Ureter (tissue), 1 donor: ENCODE data around the gene ZNF438. TPM values are rescaled to one million over a fixed set of nuclear protein-coding genes. Genes with fewer than 3 reads are reported as not detected.
A peak's percentile ranks its signal among the peaks of the same experiment; 100 is the strongest.

Experiments used
- DNase-seq: peaks from one replicate; pipeline ENCODE4 v3.0.0-alpha.2; 2020; ENCODE audit warnings: low spot score
- total RNA-seq: library from RNA; stranded (reverse); gene quantifications from one replicate; pipeline ENCODE4 v1.2.4, GENCODE V29; 2023
- donor health status: DM: yes; HTN: yes; CAD: no.

ZNF438 gene
- total RNA-seq, 1 donor from 2014 or later = 11.2 TPM

DNA sequence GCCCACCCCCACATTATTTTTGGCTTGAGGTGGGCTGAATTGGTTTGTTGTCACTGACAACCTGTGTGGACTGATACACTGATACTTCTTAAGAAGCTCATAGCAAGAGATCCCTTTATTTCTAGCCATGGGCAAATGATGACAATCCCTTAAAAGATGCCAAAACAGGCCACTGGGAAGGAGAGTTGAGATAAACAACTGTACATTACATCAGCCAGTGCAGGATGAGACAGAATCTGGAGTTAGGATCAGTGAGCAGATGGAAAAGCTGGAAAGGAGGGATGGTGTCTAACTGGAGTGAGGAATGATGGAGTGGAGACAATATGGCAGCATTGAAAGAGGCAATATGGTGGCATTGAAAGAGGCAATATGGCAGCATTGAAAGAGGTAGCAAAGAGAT, 206.2 kb downstream of the ZNF438 start:
- DNase-seq = no peak

DNA sequence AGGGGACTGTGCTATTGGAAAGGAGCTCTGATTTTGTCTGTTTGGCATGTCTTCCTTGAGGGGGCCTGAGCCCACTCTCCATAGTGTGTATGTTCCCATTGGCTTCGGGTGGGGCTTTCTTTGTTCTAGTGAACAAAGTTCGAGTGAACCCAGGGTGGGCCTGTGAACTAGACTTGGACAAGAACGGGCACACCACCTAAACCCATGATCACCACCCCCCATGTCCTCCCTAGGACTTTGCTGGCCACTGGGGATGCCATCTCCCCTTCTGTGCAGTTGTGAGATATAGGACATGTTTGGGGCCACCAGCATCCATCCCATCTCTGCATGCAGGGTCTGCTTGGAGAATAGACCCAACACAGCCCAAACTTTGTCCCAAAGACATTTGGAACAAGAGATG, 206.6 kb downstream of the ZNF438 start:
- no peak for DNase-seq

DNA sequence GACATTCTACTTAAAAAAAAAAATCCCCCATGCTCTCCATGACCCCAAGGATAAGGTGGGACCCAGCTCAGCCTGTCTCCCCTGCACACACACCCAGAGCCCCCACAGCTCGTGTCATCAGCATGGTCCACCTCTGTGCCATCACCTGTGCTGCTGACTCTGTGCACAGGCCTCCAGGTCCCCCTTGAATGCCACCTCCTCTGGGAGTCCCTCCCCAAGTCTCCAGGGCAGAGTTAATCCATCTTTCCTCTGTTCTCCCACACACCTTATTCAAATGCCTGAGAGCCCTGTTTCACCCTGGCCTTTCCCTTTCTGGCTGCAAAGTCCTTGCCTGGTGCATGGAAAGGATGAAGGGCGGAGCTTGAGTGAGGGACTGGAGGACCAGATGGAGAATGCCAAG, 208.0 kb downstream of the ZNF438 start:
- DNase-seq = no peak

DNA sequence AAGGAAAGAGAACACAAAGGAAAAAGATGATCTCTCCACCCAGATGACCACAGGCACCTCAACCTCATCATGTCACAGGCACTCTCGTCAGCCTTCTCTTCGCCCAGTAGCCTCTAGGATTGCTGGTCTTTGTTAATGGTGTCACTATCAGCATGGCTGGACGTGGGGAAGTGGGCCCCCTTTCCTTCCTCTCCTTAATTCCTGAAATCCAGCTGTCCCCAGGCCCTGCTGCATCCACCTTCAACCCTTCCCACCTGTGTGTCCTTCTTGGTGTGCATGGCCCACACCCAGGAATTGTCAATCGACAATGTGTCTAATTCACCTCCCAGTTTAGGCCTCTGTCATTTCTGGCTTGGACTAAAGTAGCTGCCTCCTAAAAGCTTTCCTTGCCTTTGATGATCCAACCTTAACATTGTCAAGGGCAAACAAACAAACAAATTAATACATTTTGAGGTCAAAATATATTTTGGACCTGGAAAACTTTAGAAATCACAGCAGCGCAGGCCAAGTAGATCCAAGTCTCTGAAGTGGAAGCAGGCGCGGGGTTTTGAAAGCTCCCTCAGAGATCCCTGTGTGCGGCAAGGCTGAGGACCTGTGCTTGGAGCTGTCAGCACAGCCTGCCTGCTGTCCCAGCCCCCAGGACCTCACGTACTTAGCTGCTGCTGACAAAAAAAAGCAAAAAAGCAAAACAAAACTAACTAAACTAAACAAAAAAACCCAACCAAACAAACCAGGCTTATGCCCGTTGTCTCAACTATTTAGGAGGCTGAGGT, 208.8 kb downstream of the ZNF438 start:
- no peak for DNase-seq

DNA sequence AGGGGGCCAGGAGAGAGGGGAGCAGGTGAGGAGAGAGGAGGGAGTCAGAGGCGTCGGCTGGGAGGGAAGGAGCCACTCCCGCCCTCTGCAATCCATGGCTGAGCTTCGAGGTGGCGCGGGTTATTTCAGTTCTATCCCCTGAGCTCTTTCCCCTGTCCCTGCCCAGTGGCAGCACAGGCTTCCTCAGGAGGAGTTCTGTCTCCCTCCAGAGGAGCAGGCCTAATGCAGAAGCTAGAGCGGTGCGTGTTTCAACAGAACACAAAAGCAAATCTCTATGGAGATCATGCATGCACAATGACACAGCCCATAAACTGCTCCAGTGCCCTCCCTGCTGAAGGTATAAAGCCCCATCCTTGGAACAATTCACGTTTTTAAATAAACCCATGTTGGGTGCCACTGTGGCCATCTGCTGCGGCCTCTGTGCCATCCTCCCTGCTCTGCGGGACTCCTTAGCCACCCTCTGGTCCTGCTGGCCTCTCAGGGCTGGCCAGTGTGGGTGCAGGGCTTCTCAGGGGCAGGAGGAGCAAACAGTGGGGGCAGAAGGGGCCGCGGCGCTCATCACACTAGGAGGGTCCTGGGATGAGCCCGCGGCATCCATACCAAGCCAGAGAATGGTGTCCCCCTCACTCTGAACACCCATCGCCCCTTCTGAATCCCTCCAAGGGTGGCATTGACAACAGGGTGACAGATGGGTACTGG, 209.5 kb downstream of the ZNF438 start:
- peak; percentile 70 for DNase-seq

DNA sequence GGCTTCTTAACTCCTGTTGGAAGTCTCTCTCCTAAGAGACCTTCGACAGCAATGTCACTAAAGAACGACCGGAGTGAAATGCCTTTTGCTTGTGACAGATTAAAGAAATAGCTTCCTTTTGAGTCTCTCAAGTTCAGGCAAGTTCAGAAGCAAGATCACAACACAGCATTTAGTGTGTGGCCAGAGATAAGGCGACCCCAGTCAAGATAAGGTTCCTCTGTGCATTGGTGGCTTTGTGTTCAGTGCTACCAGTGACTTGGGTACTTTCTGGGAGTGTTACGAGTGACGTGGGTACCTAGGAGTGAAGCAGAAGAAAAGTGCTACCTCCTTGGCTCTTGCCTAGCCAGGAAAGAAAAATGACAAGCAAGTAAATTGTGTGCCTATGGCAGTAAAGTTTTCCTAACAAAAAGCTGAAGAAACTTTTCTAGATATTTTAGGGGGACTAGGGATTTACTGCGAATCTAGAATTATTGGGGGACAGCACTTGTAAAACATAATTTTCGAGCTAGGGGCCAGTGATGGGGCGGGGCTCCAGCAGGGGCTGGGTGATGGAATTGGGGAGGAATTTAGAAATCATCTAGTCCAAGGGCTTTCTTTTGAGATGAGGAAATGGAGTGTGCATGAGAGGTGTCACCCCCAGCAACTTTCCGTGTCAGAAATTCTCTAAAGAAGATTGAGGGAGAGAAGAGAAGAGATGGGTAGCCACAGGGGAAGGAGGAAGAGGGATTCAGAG, 210.2 kb downstream of the ZNF438 start:
- DNase-seq = no peak

DNA sequence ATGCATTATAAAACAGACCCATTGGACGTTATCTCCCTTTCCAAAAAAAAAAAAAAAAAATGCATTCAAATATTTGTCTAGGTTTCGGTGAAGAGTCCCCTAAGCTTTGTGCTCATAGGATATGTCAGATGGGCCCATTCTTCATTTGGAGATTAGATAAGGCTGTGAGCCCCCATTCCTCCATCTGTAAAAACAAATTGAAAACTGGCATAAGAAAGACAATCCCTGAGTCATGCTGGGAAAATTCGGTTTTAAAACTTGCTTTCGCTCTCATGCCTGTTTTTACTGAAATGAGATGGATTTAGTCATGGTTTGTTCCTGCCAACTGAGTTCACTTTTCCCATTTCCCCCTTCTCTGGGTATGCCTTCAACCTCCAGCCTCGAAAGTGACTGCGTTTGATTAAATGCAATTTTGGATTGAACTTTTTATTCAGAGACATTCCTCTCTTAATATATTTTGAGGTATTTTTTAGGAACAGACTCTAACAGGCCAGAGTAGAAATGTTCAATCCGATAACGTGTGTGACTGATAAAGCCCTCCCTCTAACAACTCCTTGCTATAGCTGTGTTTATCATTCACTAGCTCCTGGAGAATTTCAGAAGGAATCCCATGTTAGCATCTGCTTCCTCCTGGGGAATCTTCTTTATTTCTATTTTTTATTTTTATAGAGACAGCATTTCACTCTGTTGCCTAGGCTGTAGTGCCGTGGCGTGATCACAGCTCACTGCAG, 211.2 kb downstream of the ZNF438 start:
- no peak for DNase-seq

DNA sequence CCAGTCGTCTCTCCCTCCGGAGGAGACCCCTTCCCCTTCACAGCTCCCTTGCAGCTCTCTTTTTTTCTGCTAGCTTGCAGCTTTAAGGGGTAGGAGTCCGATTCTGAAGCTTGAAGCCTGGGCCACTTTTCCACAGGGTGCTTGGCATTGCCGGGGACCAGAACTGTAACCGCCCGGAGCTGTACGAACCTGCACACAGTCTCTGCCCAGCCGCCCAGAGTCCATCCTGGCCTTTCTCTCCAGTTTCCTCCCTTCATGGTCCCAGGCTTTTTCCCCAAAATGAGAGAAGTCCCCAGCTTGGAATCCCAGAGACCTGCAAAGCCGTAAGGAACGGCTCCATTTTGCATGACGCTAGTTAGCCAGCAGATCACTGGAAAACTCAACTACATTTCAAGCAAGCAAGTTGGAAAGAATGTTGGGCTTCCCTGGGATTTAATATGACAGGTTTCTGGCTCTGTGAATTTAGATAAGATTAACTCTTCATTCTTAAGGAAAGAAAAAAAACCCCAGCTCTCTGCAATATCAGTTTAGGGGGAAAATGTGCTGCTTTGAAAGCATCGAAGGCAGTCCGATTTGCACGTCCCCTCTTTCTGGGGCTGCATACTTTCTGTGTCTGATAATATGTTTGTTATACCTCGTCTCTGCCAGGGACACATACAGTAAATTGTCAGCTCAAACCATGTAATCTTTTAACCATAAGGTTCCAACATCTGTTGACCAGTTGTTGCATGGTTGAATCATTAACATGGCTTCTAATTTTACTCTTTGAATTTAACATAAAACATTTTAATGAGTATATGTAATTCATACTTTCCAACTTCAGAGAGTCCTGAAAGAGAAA, 212.1 kb downstream of the ZNF438 start:
- no peak for DNase-seq

DNA sequence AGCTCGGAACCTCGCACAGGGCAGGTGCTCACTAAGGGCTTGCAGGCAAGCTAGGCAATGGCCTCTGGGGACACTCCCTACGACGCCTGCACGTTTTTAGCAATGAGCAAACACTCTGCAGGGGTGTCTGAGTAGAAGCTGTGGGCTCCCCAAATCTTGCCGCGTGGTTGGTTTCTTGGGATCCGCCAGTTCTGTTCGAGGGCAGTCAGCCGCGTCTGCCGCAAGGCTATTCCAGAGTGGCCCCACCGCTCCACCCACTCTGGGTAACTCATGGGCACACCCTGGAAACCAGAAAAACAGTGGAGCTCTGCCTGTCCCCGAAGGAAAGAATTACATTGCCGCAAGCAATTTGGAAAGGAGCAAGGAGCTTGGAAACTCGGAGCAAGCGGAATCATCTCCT, 212.8 kb downstream of the ZNF438 start:
- DNase-seq = no peak

DNA sequence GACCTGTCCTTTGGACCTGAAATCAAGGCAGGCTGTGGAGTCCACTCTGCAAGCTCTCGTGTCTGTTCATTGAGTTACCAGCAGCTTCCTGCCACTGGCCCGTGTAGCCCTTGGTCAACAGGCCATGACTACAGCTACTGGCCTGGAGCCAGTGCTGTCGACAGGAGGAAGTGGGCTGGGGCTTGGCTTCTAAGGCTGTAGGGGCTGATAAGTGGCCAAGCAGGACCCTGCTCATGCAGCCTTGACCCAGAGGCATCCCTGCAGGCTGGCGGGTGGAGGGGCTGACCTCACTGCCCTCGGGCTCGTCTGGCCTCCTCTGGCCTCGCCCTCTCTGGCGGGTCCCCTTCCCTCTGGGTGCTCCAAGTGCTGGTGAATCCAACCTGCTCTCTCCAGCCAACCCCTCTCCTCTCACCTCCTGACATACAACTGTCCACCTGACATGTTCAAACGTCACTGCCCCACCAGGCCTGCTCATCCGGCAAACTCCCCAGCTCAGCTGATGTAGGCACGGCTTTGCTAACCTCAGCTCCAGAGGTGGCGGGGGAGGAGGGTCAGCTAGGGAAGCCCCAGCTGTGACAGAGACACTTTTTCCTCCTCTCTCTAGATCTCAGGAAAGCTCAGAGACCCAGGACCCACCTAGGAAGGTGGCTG, 213.5 kb downstream of the ZNF438 start:
- DNase-seq = no peak

DNA sequence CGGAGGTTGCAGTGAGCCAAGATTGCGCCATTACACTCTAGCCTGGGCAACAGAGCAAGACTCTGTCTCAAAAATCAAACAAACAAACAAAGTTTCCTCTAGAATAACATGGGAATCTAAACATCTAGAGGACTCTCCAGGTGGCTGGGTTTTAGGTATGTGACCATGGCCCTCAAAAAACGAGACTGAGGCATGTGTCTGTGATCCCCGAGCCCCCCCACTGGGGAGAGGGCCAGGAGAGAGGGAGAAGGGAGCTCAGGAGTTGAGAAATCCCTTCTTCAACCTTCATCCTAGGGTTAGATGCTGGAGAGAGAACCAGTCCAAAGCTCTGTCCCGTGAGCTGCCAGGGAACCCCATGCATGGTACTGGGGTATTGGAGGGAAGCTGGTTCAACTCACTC, 214.1 kb downstream of the ZNF438 start:
- DNase-seq = no peak

DNA sequence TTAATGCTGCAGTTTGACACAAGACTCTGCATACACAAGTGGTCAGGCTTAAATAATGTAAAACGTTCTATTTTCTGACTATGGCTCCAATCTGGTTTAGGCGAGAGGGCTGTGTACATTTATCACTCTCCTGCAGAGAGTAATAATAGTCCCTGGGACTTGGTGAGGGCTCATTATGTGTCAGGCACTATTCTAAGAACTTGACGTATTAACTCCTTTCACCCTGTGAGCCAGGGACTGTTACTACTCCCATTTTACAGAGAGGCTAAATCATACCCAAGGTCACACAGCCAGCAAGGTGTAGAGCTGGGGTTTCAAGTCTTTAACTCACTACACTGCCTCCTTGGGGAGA, 214.9 kb downstream of the ZNF438 start:
- DNase-seq = no peak

DNA sequence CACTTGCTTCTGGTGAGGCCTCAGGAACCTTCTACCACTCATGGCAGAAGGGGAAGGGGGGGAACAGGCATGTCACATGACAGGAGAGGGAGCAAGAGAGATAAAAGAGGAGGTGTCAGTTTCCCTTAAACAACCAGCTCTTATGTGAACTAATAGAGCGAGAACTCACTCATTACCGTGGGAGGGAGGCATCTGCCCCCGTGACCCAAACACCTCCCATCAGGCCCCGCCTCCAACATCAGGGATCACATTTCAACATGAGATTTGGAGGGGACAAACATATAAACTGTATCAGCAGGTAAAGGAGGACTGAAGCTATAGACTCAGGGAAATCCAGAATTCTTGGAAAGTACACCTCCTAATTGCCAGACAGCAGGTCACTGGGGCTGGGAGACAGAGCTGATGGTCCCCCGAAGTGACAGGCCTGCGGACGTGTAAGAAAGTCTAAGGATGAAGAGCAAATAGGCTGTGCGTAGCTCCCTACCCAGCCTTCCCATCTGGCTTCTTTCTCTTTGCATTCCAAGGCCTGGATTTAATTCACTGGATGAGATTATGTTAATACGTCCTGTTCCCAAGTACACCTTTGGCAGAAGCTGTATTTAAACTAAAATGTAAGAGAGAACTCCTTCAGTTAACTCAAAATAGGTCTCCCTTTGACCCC, 215.4 kb downstream of the ZNF438 start:
- no peak for DNase-seq

DNA sequence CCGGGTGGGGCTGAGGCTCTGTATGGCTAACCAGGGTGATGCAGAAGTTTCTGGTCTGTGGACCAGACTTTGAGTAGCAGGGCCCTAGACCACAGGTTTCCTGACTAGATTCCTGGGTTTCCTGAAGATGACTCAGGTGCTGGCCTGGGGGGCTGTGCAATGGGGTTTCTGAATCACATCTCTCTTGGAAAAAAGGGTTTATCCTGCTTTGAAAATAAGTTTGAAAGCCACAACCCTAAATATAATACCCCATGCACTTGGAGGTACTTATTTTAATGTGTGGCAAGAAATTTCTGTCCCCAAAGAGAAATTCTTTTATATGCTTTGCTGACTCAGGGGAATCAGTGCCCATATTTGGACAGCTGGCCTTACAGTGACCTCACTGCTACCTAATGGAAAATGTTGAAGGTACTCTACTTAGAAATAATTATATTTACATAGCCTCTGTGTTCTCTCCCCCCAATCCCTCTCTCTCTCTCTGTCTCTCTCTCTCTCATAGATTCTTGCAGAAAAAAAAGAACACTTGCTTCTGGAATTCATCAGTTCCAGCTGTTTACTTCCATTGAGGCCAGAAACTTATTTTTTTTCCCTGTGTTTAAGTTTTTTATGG, 217.7 kb downstream of the ZNF438 start:
- no peak for DNase-seq

DNA sequence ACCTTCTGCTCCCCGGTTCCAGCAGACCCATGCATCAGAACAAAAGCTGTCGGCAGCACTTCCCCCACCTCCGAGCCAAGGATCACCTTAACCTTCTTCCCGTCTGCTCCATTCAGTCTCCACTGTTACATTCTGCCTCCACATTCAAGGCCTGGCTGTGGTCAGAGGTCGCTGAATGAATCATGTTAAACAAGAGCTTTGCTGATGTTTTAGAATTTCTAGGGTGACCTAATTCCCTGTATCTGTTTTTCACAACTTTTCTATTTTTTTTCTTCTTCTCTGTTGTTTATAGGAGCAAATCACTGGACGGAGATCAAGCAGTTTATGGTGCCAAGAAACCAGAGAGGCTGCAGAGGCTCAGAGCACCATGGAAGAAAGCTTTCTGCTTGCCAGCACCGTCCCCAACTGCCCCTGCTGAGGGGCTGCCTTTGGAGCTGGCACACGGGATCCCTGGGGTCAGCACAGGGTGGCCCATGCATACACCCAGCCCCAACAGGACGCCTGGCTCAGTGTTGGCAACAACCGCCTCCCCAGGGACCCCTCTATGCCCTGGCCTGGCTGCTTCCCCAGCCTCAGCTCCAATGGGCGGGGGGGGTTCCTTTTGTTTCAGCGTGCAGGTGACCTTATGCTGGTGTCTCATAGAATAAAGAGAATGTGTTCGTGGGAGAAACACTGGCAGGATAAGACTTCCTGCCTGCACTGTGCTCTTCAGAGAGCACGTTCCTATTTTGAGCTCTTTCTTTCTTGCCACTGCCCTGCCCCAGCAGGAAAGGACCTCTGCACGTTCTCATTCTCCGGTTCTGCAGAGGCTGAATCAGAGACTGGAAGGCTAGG, 219.4 kb downstream of the ZNF438 start:
- peak; percentile 71 for DNase-seq

DNA sequence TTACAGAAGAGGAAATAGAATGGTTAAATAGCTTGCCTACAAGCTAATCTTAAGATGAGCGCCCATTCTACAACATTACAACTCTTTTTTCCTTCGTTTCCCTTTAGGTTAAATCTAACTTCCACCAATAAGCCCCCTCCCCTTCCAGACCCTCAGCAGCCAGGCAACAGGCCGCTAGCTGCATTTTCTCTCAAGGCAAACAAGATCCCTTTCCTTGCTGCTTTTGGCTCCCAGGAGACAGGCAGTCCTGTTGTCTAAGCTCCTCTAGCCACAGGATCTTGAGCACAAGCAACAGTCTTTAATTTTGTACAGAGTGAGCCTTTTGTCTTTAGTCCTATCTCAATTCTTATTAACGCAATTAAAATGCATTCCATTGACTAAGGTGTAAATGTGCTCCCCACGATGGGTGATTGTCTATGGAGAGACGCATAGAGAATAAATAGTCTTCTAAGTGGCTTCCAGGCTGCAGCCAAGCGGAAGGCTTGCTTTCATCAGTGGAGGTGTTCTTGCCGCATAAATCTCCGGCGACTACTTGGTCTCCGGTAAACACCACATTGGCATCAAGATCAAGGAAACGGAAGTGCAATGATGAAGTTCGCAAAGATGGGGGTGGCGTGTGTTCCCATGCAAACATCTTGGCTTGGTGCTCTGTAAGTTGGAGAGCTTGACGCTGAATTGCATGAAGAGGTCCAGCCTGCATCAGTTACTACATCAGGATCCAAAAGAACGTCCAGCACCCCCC, 220.2 kb downstream of the ZNF438 start:
- no peak for DNase-seq

DNA sequence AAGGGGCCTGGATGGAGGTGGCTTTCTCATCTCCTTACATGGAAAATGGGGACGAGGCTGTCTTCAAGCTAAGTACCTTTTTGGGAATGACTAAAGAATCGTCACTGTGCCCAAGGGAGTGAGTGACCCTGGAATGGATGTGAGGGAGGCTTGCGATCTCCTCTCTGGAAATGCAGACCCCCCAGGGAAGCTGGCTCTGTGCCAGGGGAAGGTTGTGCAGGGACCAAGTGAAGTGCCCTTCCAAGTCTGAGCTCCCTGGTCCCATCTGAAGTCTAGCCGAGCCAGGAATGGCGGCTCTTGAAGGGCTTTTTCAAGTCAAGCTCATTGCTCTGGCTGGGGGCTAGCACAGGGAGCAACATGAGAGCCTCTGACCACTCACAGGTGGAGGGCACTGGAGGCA, 221.2 kb downstream of the ZNF438 start:
- DNase-seq = no peak

DNA sequence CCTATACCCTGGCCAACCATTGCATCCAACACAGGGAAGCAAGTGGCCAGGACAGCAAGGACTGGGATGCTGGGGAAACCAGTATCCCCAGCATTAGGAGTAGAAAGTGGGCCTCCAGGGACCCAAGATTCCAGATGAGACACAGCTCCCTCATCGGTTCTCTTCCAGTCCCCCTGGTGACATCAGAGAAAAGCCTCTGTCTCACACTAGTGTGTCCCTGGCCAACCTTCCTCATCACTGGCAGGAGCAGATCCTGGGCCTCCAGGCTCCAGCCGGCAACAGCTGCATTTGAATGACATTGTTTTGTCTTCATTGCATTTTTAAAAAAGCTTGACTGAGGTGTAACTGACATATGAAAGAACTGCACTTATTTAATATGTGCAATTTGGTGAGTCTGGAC, 224.8 kb downstream of the ZNF438 start:
- no peak for DNase-seq
